Endothelial cell (in vitro differentiated cells): ENCODE data around the gene JAG2. TPM values are rescaled to one million over a fixed set of nuclear protein-coding genes. Genes with fewer than 3 reads are reported as not detected.

Experiments
- DNase-seq: peaks from one replicate; pipeline ENCODE4 v3.0.0; 2021; ENCODE audit warnings: low spot score
- H3K27ac Mint-ChIP-seq: one replicate; pipeline ENCODE4 v1.8.0; 2021; ENCODE audit warnings: mixed read lengths, inconsistent platforms; ENCODE audit not compliant: unreplicated experiment
- H3K27me3 Mint-ChIP-seq: one replicate; pipeline ENCODE4 v1.8.0; 2021; ENCODE audit warnings: mild to moderate bottlenecking, moderate library complexity, mixed read lengths, inconsistent platforms; ENCODE audit not compliant: unreplicated experiment
- H3K36me3 Mint-ChIP-seq: one replicate; pipeline ENCODE4 v1.8.0; 2021; ENCODE audit warnings: mild to moderate bottlenecking, low read depth, mixed read lengths, inconsistent platforms; ENCODE audit not compliant: unreplicated experiment
- H3K4me1 Mint-ChIP-seq: one replicate; pipeline ENCODE4 v1.8.0; 2021; ENCODE audit warnings: mild to moderate bottlenecking, mixed read lengths, inconsistent platforms; ENCODE audit not compliant: unreplicated experiment
- H3K4me3 Mint-ChIP-seq: one replicate; pipeline ENCODE4 v1.8.0; 2021; ENCODE audit warnings: mild to moderate bottlenecking, mixed read lengths, inconsistent platforms; ENCODE audit not compliant: unreplicated experiment
- H3K9me3 Mint-ChIP-seq: one replicate; pipeline ENCODE4 v1.8.0; 2021; ENCODE audit warnings: mixed read lengths, inconsistent platforms; ENCODE audit not compliant: unreplicated experiment
- total RNA-seq: library from RNA; stranded (reverse); fragmentation: NEBNext Ultra II Directional; extraction: Animal tissue kit (Norgen Biotek cat#: 25700); gene quantifications from one replicate; pipeline ENCODE4 v1.2.1, GENCODE V29; 2021; ENCODE audit not compliant: unreplicated experiment
- TF ChIP-seq, protein P1 (sequence below): fragments of 200-600 bp; sonication (generic); IDR thresholded peaks from one replicate; pipeline ENCODE4 v1.5.0; 2021; ENCODE audit warnings: antibody characterized with exemption; ENCODE audit not compliant: unreplicated experiment

The JAG2 gene
- total RNA-seq, 1 donor from 2014 or later, result 280 TPM

DNA sequence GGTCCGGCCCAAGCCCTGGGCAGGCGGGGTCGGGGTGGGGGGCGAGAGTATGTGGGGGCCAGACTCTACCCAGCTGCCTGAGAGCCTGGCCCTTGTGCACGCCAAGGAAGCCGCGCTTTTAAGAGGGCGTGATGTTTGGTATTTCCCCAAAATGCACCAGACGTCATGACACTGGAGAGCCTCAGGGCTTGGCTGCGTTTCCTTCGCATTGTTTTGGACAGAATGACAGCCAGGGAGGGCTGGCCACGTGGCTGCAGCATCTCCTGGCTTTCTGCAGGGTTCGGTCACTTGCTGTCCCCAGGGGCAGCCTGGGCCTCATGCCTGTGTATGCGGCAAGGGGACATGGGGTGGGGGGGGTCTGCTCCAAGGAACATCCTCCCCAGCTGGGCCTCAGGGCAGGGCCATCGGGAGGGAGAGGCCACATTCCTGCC lies 28.6 kb upstream of the JAG2 start:
- no peak for DNase-seq
- Mint-ChIP-seq H3K27me3 (peaks cover 32% of the 10 kb centered on the region), H3K4me1 (peaks cover 52% of the 10 kb centered on the region), H3K4me3 (no peak overlapping the region), H3K27ac (peak overlapping the region; percentile 57), H3K36me3 (no peaks in the 10 kb centered on the region), H3K9me3 (no peaks in the 10 kb centered on the region)
- TF ChIP-seq, protein P1, sequence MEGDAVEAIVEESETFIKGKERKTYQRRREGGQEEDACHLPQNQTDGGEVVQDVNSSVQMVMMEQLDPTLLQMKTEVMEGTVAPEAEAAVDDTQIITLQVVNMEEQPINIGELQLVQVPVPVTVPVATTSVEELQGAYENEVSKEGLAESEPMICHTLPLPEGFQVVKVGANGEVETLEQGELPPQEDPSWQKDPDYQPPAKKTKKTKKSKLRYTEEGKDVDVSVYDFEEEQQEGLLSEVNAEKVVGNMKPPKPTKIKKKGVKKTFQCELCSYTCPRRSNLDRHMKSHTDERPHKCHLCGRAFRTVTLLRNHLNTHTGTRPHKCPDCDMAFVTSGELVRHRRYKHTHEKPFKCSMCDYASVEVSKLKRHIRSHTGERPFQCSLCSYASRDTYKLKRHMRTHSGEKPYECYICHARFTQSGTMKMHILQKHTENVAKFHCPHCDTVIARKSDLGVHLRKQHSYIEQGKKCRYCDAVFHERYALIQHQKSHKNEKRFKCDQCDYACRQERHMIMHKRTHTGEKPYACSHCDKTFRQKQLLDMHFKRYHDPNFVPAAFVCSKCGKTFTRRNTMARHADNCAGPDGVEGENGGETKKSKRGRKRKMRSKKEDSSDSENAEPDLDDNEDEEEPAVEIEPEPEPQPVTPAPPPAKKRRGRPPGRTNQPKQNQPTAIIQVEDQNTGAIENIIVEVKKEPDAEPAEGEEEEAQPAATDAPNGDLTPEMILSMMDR, result no peak

DNA sequence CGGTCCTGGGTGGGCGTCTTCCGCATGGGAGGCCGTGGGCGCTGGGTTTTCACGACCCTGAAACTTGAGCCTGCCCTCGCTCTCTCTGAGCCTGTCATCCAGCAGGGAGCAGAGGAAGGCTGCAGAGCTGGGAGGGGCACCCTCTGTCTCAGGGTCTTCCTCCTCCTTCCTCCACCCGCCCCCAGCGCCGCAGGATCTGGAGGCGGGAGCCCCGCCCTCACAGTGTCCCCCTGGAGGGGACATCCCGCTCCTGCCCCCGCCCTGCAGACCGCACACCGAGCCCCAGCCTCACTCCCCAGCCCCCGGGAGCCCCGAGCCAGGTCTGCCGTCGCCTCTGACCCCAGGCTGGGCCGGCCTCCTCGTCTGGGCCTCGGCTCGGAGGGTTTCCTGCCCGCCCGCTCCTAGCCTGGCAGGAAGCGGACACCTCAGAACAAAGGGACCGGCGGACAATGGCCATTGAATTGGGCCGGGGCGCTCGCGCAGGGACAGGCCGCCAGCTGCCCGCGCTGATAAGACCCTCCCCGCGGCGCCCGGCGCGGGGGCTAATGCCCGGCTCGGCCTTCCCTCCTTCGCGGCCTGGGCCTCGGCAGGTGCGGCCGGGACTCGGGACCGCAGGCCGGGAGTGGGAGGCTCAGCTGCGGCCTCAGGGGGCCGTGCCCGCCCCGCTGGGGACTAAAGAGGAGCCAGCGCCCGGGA lies 27.8 kb upstream of the JAG2 start:
- Mint-ChIP-seq H3K4me1 (peaks cover 48% of the 10 kb centered on the region), H3K36me3 (no peaks in the 10 kb centered on the region), H3K27ac (peak overlapping the region; percentile 97), H3K4me3 (no peak overlapping the region), H3K27me3 (peaks cover 32% of the 10 kb centered on the region), H3K9me3 (no peaks in the 10 kb centered on the region)
- peak; percentile 95 for DNase-seq
- TF ChIP-seq, protein P1, result no peak

DNA sequence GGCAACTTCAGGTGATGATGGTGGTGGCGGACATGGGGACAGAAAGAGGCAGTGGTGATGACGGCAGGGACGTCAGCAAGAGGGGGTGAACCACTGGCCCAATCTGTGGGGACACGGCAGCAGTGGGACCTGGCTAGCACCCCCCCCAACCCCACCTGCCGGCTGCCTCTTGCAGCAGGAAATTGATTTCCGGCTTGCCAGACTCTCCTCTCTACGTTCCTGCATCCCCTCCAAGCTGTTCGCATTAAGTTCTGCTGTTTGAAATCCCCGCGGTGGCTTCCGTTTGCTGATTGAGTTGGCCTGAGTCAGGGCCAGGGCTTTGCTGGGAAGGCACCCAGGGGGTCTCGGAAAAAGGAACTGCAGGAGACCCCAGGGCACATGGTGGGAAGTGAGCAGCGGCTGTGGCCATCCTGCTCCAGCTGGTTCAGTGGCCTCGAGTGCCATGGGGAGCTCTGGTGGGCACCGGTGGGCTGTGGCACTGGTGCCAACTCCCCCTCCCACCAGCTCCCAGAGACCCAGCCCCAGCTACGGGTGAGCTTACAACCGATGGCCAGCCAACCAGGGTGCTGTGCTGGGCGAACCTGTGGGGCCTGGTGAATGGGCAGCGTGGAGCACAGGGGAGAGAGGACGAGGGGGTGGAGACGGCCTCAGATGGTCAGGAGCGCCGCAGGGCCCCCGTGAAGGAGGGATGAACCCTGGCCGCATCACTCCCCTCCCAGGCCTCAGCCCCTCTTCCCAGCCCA lies 27.1 kb upstream of the JAG2 start:
- DNase-seq, result peak; percentile 59
- Mint-ChIP-seq H3K27ac (peak overlapping the region; percentile 97), H3K4me3 (no peak overlapping the region), H3K27me3 (peaks cover 29% of the 10 kb centered on the region), H3K9me3 (no peaks in the 10 kb centered on the region), H3K4me1 (peaks cover 52% of the 10 kb centered on the region), H3K36me3 (no peaks in the 10 kb centered on the region)
- TF ChIP-seq, protein P1, result no peak

DNA sequence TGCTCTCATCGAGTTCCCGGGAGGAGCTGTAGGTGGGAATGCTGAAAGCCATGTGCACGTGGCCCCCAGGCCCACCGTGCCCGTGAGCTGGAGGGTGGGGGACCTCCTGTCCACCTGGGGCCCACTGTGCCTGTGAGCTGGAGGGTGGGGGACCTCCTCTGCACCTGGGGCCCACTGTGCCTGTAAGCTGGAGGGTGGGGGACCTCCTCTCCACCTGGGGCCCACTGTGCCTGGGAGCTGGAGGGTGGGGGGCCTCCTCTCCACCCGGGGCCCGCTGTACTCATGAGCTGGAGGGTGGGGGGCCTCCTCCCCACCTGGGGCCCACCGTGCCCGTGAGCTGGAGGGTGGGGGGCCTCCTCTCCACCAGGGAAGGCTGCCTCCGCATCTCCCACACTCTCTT lies 26.5 kb upstream of the JAG2 start:
- no peak overlapping the region for H3K4me3 Mint-ChIP-seq
- no peak for DNase-seq
- H3K4me1 Mint-ChIP-seq, result peaks cover 49% of the 10 kb centered on the region
- peaks cover 27% of the 10 kb centered on the region for H3K27me3 Mint-ChIP-seq
- TF ChIP-seq, protein P1, result no peak
- peak overlapping the region; percentile 97 for H3K27ac Mint-ChIP-seq
- H3K36me3 Mint-ChIP-seq, result no peaks in the 10 kb centered on the region
- H3K9me3 Mint-ChIP-seq, result no peaks in the 10 kb centered on the region
